Esophagus squamous epithelium (tissue), 5 donors: ENCODE results near the gene PPP2R5B. TPM values are rescaled to one million over a fixed set of nuclear protein-coding genes. Genes with fewer than 3 reads are reported as not detected.

Source experiments
- DNase-seq: peaks from one replicate; lab custom pipeline; 2025; lab: John Stamatoyannopoulos, UW
- H3K27ac ChIP-seq, 4 donors: fragments of 200-600 bp; sonication (generic); one replicate each; pipeline ENCODE4 v1.5.1; 2016 to 2019; ENCODE audit warnings: mild to moderate bottlenecking in 1 of 4
- H3K27me3 ChIP-seq, 4 donors: fragments of 200-600 bp; sonication (generic); 1 replicate in 3 of 4; 2 replicates in 1 of 4; pipeline versions ENCODE4 v1.5.1 to v1.6.0; 2017 to 2021; ENCODE audit warnings: antibody characterized with exemption in 1 of 4
- H3K36me3 ChIP-seq, 3 donors: fragments of 200-600 bp; sonication (generic); one replicate each; pipeline ENCODE4 v1.5.1; 2016 to 2019
- H3K4me1 ChIP-seq, 3 donors: fragments of 200-600 bp; sonication (generic); one replicate each; pipeline ENCODE4 v1.5.1; 2017 to 2019
- H3K4me3 ChIP-seq, 4 donors: fragments of 200-600 bp; sonication (generic); 1 replicate in 3 of 4; 2 replicates in 1 of 4; pipeline ENCODE4 v1.5.1; 2016 to 2019; ENCODE audit warnings: mild to moderate bottlenecking in 2 of 4, moderate library complexity in 1 of 4
- H3K9me3 ChIP-seq, 3 donors: fragments of 200-600 bp; sonication (generic); one replicate each; pipeline ENCODE4 v1.5.1; 2016 to 2019
- POLR2A ChIP-seq, 4 donors: fragments of 450-650 bp; IDR thresholded peaks; one replicate each; pipeline ENCODE4 v1.6.1; 2017; ENCODE audit warnings: antibody characterized with exemption in 4 of 4, mild to moderate bottlenecking in 4 of 4, moderate library complexity in 3 of 4
- whole genome bisulfite sequencing, 2 donors: methylation state at CpG; one replicate each; pipeline ENCODE4 v1.1.5; 2018; 5-methylcytosine and 5-hydroxymethylcytosine counted together
- intact Hi-C: fragments of 100-400 bp; cut with DNase I; formaldehyde crosslinking; loops from one replicate; pipeline ENCODE4 v1.15.0; 2022
- total RNA-seq, 4 donors: library from RNA; depleted of rRNA; stranded (reverse); fragments of >200 nt; gene quantifications; one replicate each; pipeline ENCODE4 v1.1.0, GENCODE V29; 2016
- TF ChIP-seq, protein P1 (sequence below), 6 experiments: fragments of 450-650 bp in 4 of 6; fragments of 200-600 bp in 2 of 6; sonication (generic) in 2 of 6; IDR thresholded peaks; one replicate each; pipeline ENCODE4 v1.5.1; 2016 to 2019; ENCODE audit warnings: antibody characterized with exemption in 6 of 6, mild to moderate bottlenecking in 4 of 6, moderate library complexity in 4 of 6
- donor health status: DM: yes; HTN: yes; CAD: no.

PPP2R5B gene
- total RNA-seq, 4 donors from 2014 or later = 7.7 to 10.5 (median 8.6) TPM

DNA sequence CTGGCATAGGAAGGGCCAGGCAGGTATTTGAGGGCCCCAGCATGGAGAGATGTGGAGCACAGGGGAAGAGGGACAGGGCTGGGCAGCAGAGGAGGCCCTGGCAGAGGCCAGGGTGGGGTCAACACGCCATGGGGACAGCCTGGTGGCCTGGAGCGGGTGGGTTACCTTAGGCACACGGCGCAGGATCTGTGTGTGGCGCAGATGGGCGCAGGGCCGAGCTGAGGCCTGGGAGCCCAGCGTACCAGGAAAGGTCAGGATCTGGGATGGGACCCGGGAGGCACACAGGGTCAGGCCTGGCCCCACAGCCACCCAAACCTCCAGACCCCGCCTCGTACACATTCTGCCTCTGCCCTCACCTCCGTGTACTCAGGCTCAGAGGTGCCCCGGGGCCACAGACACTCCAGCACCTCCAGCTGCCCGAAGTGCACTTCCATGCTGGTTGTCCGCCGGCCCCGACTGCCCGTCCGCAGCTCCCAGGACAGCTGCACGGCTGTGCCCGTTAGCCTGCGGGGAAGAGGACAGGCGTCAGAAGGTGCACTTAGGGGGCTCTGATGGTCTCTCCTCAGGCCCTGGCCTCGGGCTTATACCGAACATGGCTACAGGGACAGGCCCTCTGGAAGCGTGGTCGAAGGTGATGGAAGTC, 13.9 kb upstream of the PPP2R5B start:
- intact Hi-C loops = no loop called here
- no peak for TF ChIP-seq POLR2A (IDR thresholded peaks at IDR 0.05)
- TF ChIP-seq, protein P1, sequence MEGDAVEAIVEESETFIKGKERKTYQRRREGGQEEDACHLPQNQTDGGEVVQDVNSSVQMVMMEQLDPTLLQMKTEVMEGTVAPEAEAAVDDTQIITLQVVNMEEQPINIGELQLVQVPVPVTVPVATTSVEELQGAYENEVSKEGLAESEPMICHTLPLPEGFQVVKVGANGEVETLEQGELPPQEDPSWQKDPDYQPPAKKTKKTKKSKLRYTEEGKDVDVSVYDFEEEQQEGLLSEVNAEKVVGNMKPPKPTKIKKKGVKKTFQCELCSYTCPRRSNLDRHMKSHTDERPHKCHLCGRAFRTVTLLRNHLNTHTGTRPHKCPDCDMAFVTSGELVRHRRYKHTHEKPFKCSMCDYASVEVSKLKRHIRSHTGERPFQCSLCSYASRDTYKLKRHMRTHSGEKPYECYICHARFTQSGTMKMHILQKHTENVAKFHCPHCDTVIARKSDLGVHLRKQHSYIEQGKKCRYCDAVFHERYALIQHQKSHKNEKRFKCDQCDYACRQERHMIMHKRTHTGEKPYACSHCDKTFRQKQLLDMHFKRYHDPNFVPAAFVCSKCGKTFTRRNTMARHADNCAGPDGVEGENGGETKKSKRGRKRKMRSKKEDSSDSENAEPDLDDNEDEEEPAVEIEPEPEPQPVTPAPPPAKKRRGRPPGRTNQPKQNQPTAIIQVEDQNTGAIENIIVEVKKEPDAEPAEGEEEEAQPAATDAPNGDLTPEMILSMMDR (IDR thresholded peaks at IDR 0.05) = no peak
- Histone ChIP-seq H3K4me3 (no peak overlapping the region), H3K36me3 (peaks cover 58 to 94% (median 69%) of the 10 kb centered on the region in 3 donors), H3K27ac (no peak overlapping the region), H3K27me3 (no peaks in the 10 kb centered on the region), H3K9me3 (no peaks in the 10 kb centered on the region), H3K4me1 (peaks cover 4 to 7% (median 5%) of the 10 kb centered on the region in 3 donors)
- 89 to 95% methylated on average over 6 to 19 of the region's 27 CpGs for WGBS, 2 donors
- DNase-seq = no peak

DNA sequence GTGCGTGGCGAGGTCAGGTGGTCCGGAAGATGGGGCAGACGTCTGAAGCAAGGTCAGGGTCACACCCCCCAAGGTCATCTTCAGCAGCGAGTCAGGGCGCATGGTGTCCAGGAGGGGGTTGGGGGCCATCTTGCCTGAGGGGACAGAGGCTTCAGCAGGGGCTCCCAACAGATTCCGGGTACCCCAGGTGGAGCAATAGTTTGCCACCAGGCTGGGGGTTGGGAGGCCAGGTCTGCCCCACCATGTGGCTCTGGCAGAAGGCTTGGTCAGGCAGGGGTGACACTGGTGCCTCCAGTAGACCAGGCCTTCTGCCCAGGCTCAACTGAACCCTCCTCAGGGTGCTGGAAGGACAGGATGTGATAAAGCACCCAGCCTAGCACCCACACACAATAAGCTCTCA, 13.3 kb upstream of the PPP2R5B start:
- intact Hi-C loops = no loop called here
- peaks cover 55 to 88% (median 64%) of the 10 kb centered on the region in 3 donors for H3K36me3 ChIP-seq
- no peak overlapping the region for H3K27ac ChIP-seq
- TF ChIP-seq POLR2A (IDR thresholded peaks at IDR 0.05) = no peak
- no peaks in the 10 kb centered on the region for H3K9me3 ChIP-seq
- H3K4me3 ChIP-seq = no peak overlapping the region
- DNase-seq = no peak
- peaks cover 10 to 13% (median 11%) of the 10 kb centered on the region in 3 donors for H3K4me1 ChIP-seq
- no peaks in the 10 kb centered on the region for H3K27me3 ChIP-seq
- 77 to 90% methylated on average over 5 of the region's 7 CpGs for WGBS, 2 donors

DNA sequence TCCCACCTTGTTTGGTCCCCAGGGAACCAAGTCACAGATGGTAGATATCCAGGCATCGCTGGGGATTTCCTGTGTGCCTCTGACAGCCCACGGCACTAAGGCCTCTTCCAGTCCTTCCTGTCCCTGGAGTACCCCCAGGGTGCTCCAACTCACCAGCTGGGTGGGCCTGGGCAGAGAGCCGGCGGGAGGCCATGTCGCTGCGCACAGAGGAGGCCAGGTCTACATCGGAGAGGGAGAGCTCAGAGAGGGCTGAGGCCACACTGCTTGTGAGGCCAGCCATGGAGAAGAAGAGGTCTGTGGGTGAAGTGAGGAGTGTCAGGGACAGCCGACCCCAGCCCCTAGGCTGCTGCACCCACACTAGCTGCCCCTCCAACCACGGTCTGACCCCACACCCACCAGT, 12.8 kb upstream of the PPP2R5B start:
- H3K27ac ChIP-seq = no peak overlapping the region
- 84 to 87% methylated on average over 3 to 7 of the region's 9 CpGs for WGBS, 2 donors
- no peak overlapping the region for H3K4me3 ChIP-seq
- intact Hi-C loops = no loop called here
- peaks cover 13 to 18% (median 14%) of the 10 kb centered on the region in 3 donors for H3K4me1 ChIP-seq
- H3K36me3 ChIP-seq = peaks cover 53 to 82% (median 58%) of the 10 kb centered on the region in 3 donors
- DNase-seq = no peak
- H3K9me3 ChIP-seq = no peaks in the 10 kb centered on the region
- H3K27me3 ChIP-seq = no peaks in the 10 kb centered on the region
- TF ChIP-seq, protein P1 (IDR thresholded peaks at IDR 0.05) = no peak
- no peak for TF ChIP-seq POLR2A (IDR thresholded peaks at IDR 0.05)

DNA sequence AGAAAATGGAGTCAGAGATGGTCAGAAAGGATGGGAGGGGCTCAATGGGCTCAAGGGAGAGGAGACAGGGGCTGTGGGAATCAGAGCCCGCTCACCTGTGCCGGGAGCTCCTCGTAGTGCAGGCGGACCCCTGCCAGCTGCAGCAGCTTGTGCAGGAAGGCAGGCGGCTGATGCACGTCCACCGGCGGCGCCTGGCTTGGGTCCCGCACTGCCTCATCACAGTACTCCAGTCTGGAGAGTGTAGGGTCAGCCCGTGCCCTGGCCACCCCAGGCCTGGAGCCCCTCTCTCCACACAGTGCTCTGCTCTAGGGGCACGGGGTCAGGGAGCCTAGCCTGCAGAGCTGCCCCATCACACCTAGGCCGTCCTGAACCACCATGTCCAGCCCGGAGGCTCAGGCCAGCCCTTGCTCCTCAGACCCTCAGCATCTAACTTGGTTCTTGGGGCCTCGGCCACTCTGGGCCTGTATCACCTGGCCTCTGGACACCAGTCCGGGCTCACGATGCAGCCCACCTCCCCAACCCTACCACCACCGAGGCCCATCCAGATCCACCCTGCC, 11.2 kb upstream of the PPP2R5B start:
- no peak for DNase-seq
- H3K27ac ChIP-seq = no peak overlapping the region
- 86 to 91% methylated on average over 5 to 7 of the region's 18 CpGs for WGBS, 2 donors
- H3K27me3 ChIP-seq = no peaks in the 10 kb centered on the region
- H3K9me3 ChIP-seq = no peaks in the 10 kb centered on the region
- no peak for TF ChIP-seq POLR2A (IDR thresholded peaks at IDR 0.05)
- TF ChIP-seq, protein P1 (IDR thresholded peaks at IDR 0.05) = no peak
- H3K4me3 ChIP-seq = no peak overlapping the region
- intact Hi-C loops = no loop called here
- peaks cover 45 to 67% (median 53%) of the 10 kb centered on the region in 3 donors for H3K36me3 ChIP-seq
- peaks cover 20 to 26% (median 21%) of the 10 kb centered on the region in 3 donors for H3K4me1 ChIP-seq

DNA sequence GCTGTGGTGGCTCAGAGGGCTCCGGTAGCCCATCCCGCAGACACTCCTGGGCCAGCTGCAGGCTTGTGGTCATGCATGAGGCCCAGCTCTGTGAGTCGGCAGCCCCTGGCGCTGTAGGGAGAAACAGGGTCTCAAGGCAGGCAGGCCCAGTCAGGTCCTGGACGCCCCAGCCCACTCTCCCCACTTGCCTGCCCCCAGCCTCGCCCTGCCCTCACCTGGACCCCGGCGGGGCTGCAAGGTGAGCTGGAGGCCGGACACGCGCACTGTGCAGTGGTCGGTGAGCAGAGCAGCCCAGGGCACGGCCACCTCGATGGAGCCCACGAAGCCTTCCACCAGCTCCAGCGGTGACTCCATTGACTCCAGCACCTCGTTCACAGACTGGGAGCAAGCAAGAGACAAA, 10.4 kb upstream of the PPP2R5B start:
- 87 to 100% methylated on average over 2 to 5 of the region's 17 CpGs for WGBS, 2 donors
- intact Hi-C loops = no loop called here

More for the DNA sequence above, 10.4 kb upstream of the PPP2R5B start:
- TF ChIP-seq, protein P1 (IDR thresholded peaks at IDR 0.05) = no peak
- TF ChIP-seq POLR2A (IDR thresholded peaks at IDR 0.05) = no peak
- Histone ChIP-seq H3K27ac (no peak overlapping the region), H3K9me3 (no peaks in the 10 kb centered on the region), H3K36me3 (peaks cover 40 to 58% (median 47%) of the 10 kb centered on the region in 3 donors), H3K4me1 (peaks cover 21 to 33% (median 22%) of the 10 kb centered on the region in 3 donors), H3K27me3 (no peaks in the 10 kb centered on the region), H3K4me3 (no peak overlapping the region)
- no peak for DNase-seq
